Loucy (cell line): ENCODE results near the gene THSD7A.

Experiments
- H2AFZ ChIP-seq: fragments of 200-600 bp; sonication (generic); 2 replicates; pipeline ENCODE4 v1.6.0; 2016; ENCODE audit warnings: antibody characterized with exemption, mild to moderate bottlenecking, low read length, moderate library complexity
- H3F3A ChIP-seq: fragments of 200-600 bp; 2 replicates; pipeline ENCODE4 v1.6.0; 2016; ENCODE audit warnings: antibody characterized with exemption, low read depth, mild to moderate bottlenecking
- H3K27me3 ChIP-seq: fragments of 200-600 bp; sonication (generic); 2 replicates; pipeline ENCODE4 v1.6.1; 2014; ENCODE audit warnings: low read length, mild to moderate bottlenecking; ENCODE audit not compliant: insufficient read depth, poor library complexity, severe bottlenecking
- H3K36me3 ChIP-seq: fragments of 200-600 bp; sonication (generic); 2 replicates; pipeline ENCODE4 v1.6.1; 2016; ENCODE audit warnings: low read length; ENCODE audit not compliant: insufficient read depth
- H3K4me1 ChIP-seq: fragments of 200-600 bp; sonication (generic); 2 replicates; pipeline ENCODE4 v1.5.1; 2014; ENCODE audit warnings: low read length, mild to moderate bottlenecking; ENCODE audit not compliant: insufficient read depth, poor library complexity, severe bottlenecking
- H3K4me2 ChIP-seq: fragments of 200-600 bp; sonication (generic); 2 replicates; pipeline ENCODE4 v1.6.0; 2014; ENCODE audit warnings: antibody characterized with exemption, low read length, low read depth, mild to moderate bottlenecking; ENCODE audit not compliant: poor library complexity, severe bottlenecking
- H3K4me3 ChIP-seq: fragments of 200-600 bp; sonication (generic); 2 replicates; pipeline ENCODE4 v1.5.1; 2014; ENCODE audit warnings: low read length, mild to moderate bottlenecking, mixed read lengths; ENCODE audit not compliant: poor library complexity, severe bottlenecking
- H3K79me2 ChIP-seq: fragments of 200-600 bp; sonication (generic); 2 replicates; pipeline ENCODE4 v1.6.1; 2014; ENCODE audit warnings: low read length; ENCODE audit not compliant: insufficient read depth
- H3K9ac ChIP-seq: fragments of 200-600 bp; sonication (generic); 2 replicates; pipeline ENCODE4 v1.6.0; 2014; ENCODE audit warnings: mild to moderate bottlenecking, low read depth, low read length, moderate library complexity; ENCODE audit not compliant: poor library complexity, severe bottlenecking
- H3K9me2 ChIP-seq: fragments of 200-600 bp; sonication (generic); replicated peaks from 2 replicates; pipeline ENCODE4 v1.6.1; 2016; ENCODE audit warnings: low read depth, low read length, mixed read lengths
- H3K9me3 ChIP-seq: fragments of 200-600 bp; sonication (generic); 2 replicates; pipeline ENCODE4 v1.6.1; 2014; ENCODE audit warnings: mild to moderate bottlenecking, antibody characterized with exemption, low read length, low read depth; ENCODE audit not compliant: insufficient read depth
- H4K20me1 ChIP-seq: fragments of 200-600 bp; sonication (generic); 2 replicates; pipeline ENCODE4 v1.6.0; 2014; ENCODE audit warnings: antibody characterized with exemption, low read length, mild to moderate bottlenecking; ENCODE audit not compliant: insufficient read depth, poor library complexity, severe bottlenecking
- CTCF ChIP-seq: fragments of 200-600 bp; sonication (generic); conservative IDR thresholded peaks from 2 replicates; pipeline ENCODE4 v1.5.1; 2014; ENCODE audit warnings: mild to moderate bottlenecking, antibody characterized with exemption, low read length
- EZH2phosphoT487 ChIP-seq: fragments of 200-600 bp; IDR thresholded peaks from 2 replicates; pipeline ENCODE4 v1.6.1; 2018; ENCODE audit warnings: antibody characterized with exemption, mild to moderate bottlenecking, moderate library complexity, borderline replicate concordance

Gene THSD7A

DNA sequence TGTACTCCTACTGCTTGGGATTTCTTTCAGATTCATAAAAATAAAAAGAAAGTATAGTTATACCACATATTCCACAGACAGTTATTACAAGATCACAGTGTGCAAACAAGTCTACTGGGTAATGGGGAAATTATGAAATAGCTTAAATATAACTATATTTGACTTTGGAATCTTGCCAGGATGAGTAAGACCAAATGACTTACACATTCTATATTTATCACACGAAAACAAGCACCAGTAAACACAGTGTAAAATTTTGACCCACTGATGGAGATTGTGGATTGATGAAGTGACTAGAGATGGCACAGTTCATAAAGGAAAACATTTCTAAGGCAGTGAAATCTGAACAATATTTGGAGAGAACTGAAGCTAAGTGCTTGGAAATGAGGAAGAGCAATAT, 339.7 kb downstream of the THSD7A start:
- H4K20me1 ChIP-seq: no peaks in the 10 kb centered on the region
- TF ChIP-seq EZH2phosphoT487 (no peak), CTCF (no peak)
- H3K79me2 ChIP-seq: no peaks in the 10 kb centered on the region
- no peak overlapping the region for H2AFZ ChIP-seq
- H3K4me1 ChIP-seq: no peaks in the 10 kb centered on the region
- H3K9ac ChIP-seq: no peak overlapping the region
- no peaks in the 10 kb centered on the region for H3K36me3 ChIP-seq
- no peaks in the 10 kb centered on the region for H3K9me2 ChIP-seq
- no peaks in the 10 kb centered on the region for H3F3A ChIP-seq
- no peaks in the 10 kb centered on the region for H3K27me3 ChIP-seq
- H3K4me2 ChIP-seq: no peak overlapping the region
- no peaks in the 10 kb centered on the region; the same call in 1 of the 2 replicates for H3K9me3 ChIP-seq
- H3K4me3 ChIP-seq: no peak overlapping the region

DNA sequence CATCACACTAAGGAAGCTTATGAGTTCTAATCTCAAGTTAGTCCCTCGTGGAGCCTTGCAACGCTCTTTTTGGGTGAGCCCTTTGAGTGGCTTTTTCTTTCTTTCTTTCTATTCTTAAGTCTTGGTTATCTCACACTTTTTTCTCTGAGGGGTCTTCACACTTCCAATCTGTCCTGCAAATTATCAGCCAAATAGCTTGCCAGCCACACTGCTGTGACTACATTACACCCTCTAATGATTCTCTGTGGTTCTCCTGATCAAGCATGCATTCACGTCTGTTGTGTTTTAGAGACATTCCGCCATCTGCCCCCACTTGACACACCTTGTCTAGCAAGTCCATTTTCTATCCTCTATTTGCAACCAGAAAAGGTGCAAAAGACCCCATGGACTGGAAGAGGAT, 340.2 kb downstream of the THSD7A start:
- H3K9me2 ChIP-seq: no peaks in the 10 kb centered on the region
- no peak for TF ChIP-seq EZH2phosphoT487
- no peak for TF ChIP-seq CTCF
- no peaks in the 10 kb centered on the region for H3F3A ChIP-seq
- H3K4me1 ChIP-seq: no peaks in the 10 kb centered on the region
- H3K4me2 ChIP-seq: no peak overlapping the region
- H3K79me2 ChIP-seq: no peaks in the 10 kb centered on the region
- H3K9ac ChIP-seq: no peak overlapping the region
- no peak overlapping the region for H3K4me3 ChIP-seq
- H3K36me3 ChIP-seq: no peaks in the 10 kb centered on the region
- no peaks in the 10 kb centered on the region for H4K20me1 ChIP-seq
- H3K27me3 ChIP-seq: no peaks in the 10 kb centered on the region
- H3K9me3 ChIP-seq: no peaks in the 10 kb centered on the region; the same call in 1 of the 2 replicates
- H2AFZ ChIP-seq: no peak overlapping the region

DNA sequence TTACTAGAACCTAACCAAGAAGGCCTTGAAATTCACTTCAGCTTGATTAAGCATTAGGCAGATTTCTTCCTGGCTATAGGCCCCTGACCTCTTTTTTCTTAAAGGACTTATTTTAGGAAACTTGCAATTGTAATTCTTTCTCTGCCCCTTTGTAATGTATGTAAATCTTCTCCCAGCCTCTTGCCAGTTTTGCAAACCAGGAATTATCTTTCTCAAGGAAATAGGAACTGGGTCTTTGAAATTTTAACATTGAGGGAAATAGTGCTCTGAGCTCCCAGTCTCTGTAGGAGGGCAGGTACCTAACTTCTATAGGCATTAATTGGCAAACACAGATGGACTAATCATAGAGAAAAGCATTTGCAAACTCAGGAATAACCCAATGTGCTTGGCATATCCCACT, 342.7 kb downstream of the THSD7A start:
- Histone ChIP-seq H3K9me2 (no peaks in the 10 kb centered on the region), H3K9me3 (no peaks in the 10 kb centered on the region; the same call in 1 of the 2 replicates), H3K27me3 (no peaks in the 10 kb centered on the region), H3K4me3 (no peak overlapping the region), H3K4me1 (no peaks in the 10 kb centered on the region), H3K9ac (no peak overlapping the region), H3K4me2 (no peak overlapping the region), H3K79me2 (no peaks in the 10 kb centered on the region), H3K36me3 (no peaks in the 10 kb centered on the region), H3F3A (no peaks in the 10 kb centered on the region), H2AFZ (no peak overlapping the region), H4K20me1 (no peaks in the 10 kb centered on the region)
- TF ChIP-seq EZH2phosphoT487: no peak
- TF ChIP-seq CTCF: no peak
